LNCaP clone FGC (cell line): Measurements from ENCODE around the gene MAGEB16.

Experiments
- DNase-seq: peaks from one replicate; pipeline ENCODE4 v3.0.0-alpha.2; 2011; ENCODE audit warnings: low read depth
- H3K4me3 ChIP-seq: 2 replicates; pipeline ENCODE4 v1.5.1; 2011; ENCODE audit warnings: mild to moderate bottlenecking, low read depth, low read length, control low read depth
- CTCF ChIP-seq: IDR thresholded peaks from 2 replicates; pipeline ENCODE4 v1.5.1; 2012; ENCODE audit warnings: mild to moderate bottlenecking; ENCODE audit not compliant: control insufficient read depth, insufficient read depth; ENCODE audit errors: extremely low read depth

Gene MAGEB16

GRCh38 chrX:35819241-35819640, 21.1 kb downstream of the MAGEB16 start:
- DNase-seq: no peak
- H3K4me3 ChIP-seq: no peak overlapping the region
- TF ChIP-seq CTCF: no peak

- no peak overlapping the region for H3K4me3 ChIP-seq
- DNase-seq: no peak
- TF ChIP-seq CTCF: no peak
Observed at GRCh38 chrX:35826503-35826902, 28.4 kb downstream of the MAGEB16 start.

- DNase-seq: no peak
- no peak for TF ChIP-seq CTCF
- no peak overlapping the region for H3K4me3 ChIP-seq
Observed at GRCh38 chrX:35829501-35829900, 31.4 kb downstream of the MAGEB16 start.

- DNase-seq: no peak
- no peak overlapping the region for H3K4me3 ChIP-seq
- no peak for TF ChIP-seq CTCF
Observed at GRCh38 chrX:35841872-35842271, 43.7 kb downstream of the MAGEB16 start.

- H3K4me3 ChIP-seq: no peak overlapping the region
- TF ChIP-seq CTCF: no peak
- DNase-seq: no peak
Observed at GRCh38 chrX:35842674-35843073, 44.5 kb downstream of the MAGEB16 start.

- H3K4me3 ChIP-seq: no peak overlapping the region
- no peak for TF ChIP-seq CTCF
- no peak for DNase-seq
Observed at GRCh38 chrX:35847736-35848135, 49.6 kb downstream of the MAGEB16 start.
